PC-3 (cell line): Measurements from ENCODE around the gene TANC1. TPM values are rescaled to one million over a fixed set of nuclear protein-coding genes. Genes with fewer than 3 reads are reported as not detected.

Experiments used
- ATAC-seq: fragments of 200-7000 bp; cut with Tn5 transposase; 2 replicates; pipeline ENCODE4 v1.9.1; 2020; ENCODE audit warnings: mild to moderate bottlenecking, moderate library complexity
- BruUV-seq: library from RNA; stranded (reverse); fragments of 400-500 nt; replicated peaks from 2 replicates; lab custom pipeline; 2021; lab: Mats Ljungman, UMichigan
- CTCF ChIA-PET: fragments of 300-600 bp; sonication (Branson Sonifier 250); formaldehyde crosslinking; loops from one replicate; lab custom pipeline; 2022; ENCODE audit warnings: antibody characterized with exemption; lab: Charles Lee
- POLR2A ChIA-PET: fragments of 300-600 bp; sonication (Branson Sonifier 250); formaldehyde crosslinking; loops from one replicate; lab custom pipeline; 2022; ENCODE audit warnings: antibody characterized with exemption; ENCODE audit not compliant: unreplicated experiment; lab: Charles Lee
- DNase-seq: peaks from one replicate; pipeline ENCODE4 v3.0.0-alpha.2; 2015
- H2AFZ ChIP-seq: fragments of 300-600 bp; sonication (generic); 2 replicates; pipeline ENCODE4 v1.6.0; 2016; ENCODE audit warnings: antibody characterized with exemption, low read length
- H3F3A ChIP-seq: fragments of 300-600 bp; sonication (generic); one replicate; pipeline ENCODE4 v1.6.0; 2017; ENCODE audit warnings: antibody characterized with exemption, low read length, control low read depth, mild to moderate bottlenecking; ENCODE audit not compliant: unreplicated experiment
- H3K27ac ChIP-seq: fragments of 300-600 bp; sonication (generic); 2 replicates; pipeline ENCODE4 v1.5.1; 2016; ENCODE audit warnings: mild to moderate bottlenecking, low read length
- H3K27me3 ChIP-seq: fragments of 300-600 bp; sonication (generic); 2 replicates; pipeline ENCODE4 v1.6.1; 2016; ENCODE audit warnings: low read length, mixed read lengths
- H3K36me3 ChIP-seq: fragments of 300-600 bp; sonication (generic); 2 replicates; pipeline ENCODE4 v1.6.1; 2016; ENCODE audit warnings: low read depth, mixed run types, low read length, mixed read lengths
- H3K4me1 ChIP-seq: fragments of 300-600 bp; sonication (generic); 2 replicates; pipeline ENCODE4 v1.5.1; 2016; ENCODE audit warnings: low read length; ENCODE audit not compliant: insufficient read depth
- H3K4me2 ChIP-seq: fragments of 300-600 bp; sonication (generic); 2 replicates; pipeline ENCODE4 v1.6.0; 2016; ENCODE audit warnings: low read length
- H3K4me3 ChIP-seq: fragments of 300-600 bp; sonication (generic); 2 replicates; pipeline ENCODE4 v1.5.1; 2016; ENCODE audit warnings: mild to moderate bottlenecking, low read length, mixed read lengths
- H3K79me2 ChIP-seq: fragments of 300-600 bp; sonication (generic); 2 replicates; pipeline ENCODE4 v1.6.1; 2017; ENCODE audit warnings: low read length, mixed read lengths
- H3K9ac ChIP-seq: fragments of 300-600 bp; sonication (generic); 2 replicates; pipeline ENCODE4 v1.6.0; 2016; ENCODE audit warnings: mild to moderate bottlenecking, low read length
- H3K9me2 ChIP-seq: fragments of 300-600 bp; sonication (generic); replicated peaks from 2 replicates; pipeline ENCODE4 v1.6.1; 2016; ENCODE audit warnings: mixed run types, low read length, mixed read lengths
- H3K9me3 ChIP-seq: fragments of 300-600 bp; sonication (generic); 2 replicates; pipeline ENCODE4 v1.6.1; 2016; ENCODE audit warnings: low read length, mixed read lengths
- H4K20me1 ChIP-seq: fragments of 300-600 bp; sonication (generic); 2 replicates; pipeline ENCODE4 v1.6.1; 2016; ENCODE audit warnings: low read length, mixed read lengths
- EZH2 ChIP-seq: fragments of 300-600 bp; sonication (generic); IDR thresholded peaks from one replicate; pipeline ENCODE4 v1.6.1; 2017; ENCODE audit warnings: antibody characterized with exemption, mild to moderate bottlenecking, low read length; ENCODE audit not compliant: unreplicated experiment
- EZH2phosphoT487 ChIP-seq: fragments of 300-600 bp; sonication (generic); IDR thresholded peaks from 2 replicates; pipeline ENCODE4 v1.6.1; 2018; ENCODE audit warnings: mild to moderate bottlenecking, antibody characterized with exemption, low read length, borderline replicate concordance
- intact Hi-C: fragments of 100-400 bp; cut with micrococcal nuclease; formaldehyde crosslinking; loops from 2 replicates; pipeline ENCODE4 v1.9.0; 2023
- total RNA-seq: library from RNA; depleted of rRNA; stranded (reverse); fragments of >200 nt; gene quantifications from 2 replicates; pipeline ENCODE4 v1.2.3, GENCODE V29; 2014
- TF ChIP-seq, protein P1 (sequence below): fragments of 300-600 bp; sonication (generic); conservative IDR thresholded peaks from 2 replicates; pipeline ENCODE4 v1.5.1; 2017; ENCODE audit warnings: antibody characterized with exemption, low read depth, mild to moderate bottlenecking, low read length

The TANC1 gene
- total RNA-seq, 1 experiment from 2014 or later, result 17.6 TPM

- ATAC-seq (no peak), DNase-seq (no peak)
- no peak for TF ChIP-seq EZH2
- TF ChIP-seq, protein P1, sequence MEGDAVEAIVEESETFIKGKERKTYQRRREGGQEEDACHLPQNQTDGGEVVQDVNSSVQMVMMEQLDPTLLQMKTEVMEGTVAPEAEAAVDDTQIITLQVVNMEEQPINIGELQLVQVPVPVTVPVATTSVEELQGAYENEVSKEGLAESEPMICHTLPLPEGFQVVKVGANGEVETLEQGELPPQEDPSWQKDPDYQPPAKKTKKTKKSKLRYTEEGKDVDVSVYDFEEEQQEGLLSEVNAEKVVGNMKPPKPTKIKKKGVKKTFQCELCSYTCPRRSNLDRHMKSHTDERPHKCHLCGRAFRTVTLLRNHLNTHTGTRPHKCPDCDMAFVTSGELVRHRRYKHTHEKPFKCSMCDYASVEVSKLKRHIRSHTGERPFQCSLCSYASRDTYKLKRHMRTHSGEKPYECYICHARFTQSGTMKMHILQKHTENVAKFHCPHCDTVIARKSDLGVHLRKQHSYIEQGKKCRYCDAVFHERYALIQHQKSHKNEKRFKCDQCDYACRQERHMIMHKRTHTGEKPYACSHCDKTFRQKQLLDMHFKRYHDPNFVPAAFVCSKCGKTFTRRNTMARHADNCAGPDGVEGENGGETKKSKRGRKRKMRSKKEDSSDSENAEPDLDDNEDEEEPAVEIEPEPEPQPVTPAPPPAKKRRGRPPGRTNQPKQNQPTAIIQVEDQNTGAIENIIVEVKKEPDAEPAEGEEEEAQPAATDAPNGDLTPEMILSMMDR, result no peak
- ChIA-PET POLR2A (no interaction called here), CTCF (no interaction called here)
- intact Hi-C loops, result no loop called here
- peaks cover 31% of the 10 kb centered on the region for H3K36me3 ChIP-seq
- H4K20me1 ChIP-seq, result no peaks in the 10 kb centered on the region
- H3K9me3 ChIP-seq, result peaks cover 11% of the 10 kb centered on the region; the same call in 1 of the 2 replicates
- no peaks in the 10 kb centered on the region for H3K27me3 ChIP-seq
- H2AFZ ChIP-seq, result no peak overlapping the region
- H3K9ac ChIP-seq, result no peak overlapping the region
- no peaks in the 10 kb centered on the region for H3K9me2 ChIP-seq
- H3K4me2 ChIP-seq, result no peak overlapping the region
- no peak overlapping the region for H3K4me3 ChIP-seq
- peaks cover 33% of the 10 kb centered on the region for H3K79me2 ChIP-seq
- H3K4me1 ChIP-seq, result peaks cover 20% of the 10 kb centered on the region
- H3F3A ChIP-seq, result no peaks in the 10 kb centered on the region
- H3K27ac ChIP-seq, result no peak overlapping the region
- no TSS peak for BruUV-seq
These were observed 43.7 kb downstream of the TANC1 start for GRCh38 chr2:159012142-159012541.

DNA sequence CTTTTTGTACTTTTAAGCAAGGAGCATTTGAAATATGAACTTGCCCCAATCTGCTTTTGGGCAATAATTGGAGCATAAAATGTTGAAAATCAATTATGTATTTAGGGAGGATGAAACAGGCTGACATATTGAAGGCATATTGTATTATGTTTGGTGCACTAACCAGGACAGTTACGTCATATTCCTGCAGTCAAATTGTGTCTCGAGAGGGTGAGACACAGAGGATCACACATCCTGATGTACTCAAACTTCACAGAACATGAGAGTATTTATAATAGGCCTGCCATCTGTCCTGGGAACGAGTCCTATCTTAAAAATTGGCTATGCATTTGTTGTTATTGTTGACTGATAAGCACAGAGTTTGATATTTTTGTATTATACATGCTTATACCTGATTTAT lies 44.7 kb downstream of the TANC1 start:
- Histone ChIP-seq H3F3A (no peaks in the 10 kb centered on the region), H3K4me2 (no peak overlapping the region), H4K20me1 (no peaks in the 10 kb centered on the region), H3K36me3 (peaks cover 31% of the 10 kb centered on the region), H3K4me3 (no peak overlapping the region), H3K9me2 (no peaks in the 10 kb centered on the region), H3K27ac (no peak overlapping the region), H3K9ac (no peak overlapping the region), H3K27me3 (no peaks in the 10 kb centered on the region), H3K4me1 (peaks cover 20% of the 10 kb centered on the region), H3K9me3 (peaks cover 11% of the 10 kb centered on the region; the same call in 1 of the 2 replicates), H3K79me2 (peaks cover 37% of the 10 kb centered on the region), H2AFZ (no peak overlapping the region)
- TF ChIP-seq EZH2 (no peak), EZH2phosphoT487 (no peak)
- TF ChIP-seq, protein P1, result no peak
- no TSS peak for BruUV-seq
- ChIA-PET CTCF (no interaction called here), POLR2A (no interaction called here)
- DNase-seq (no peak), ATAC-seq (no peak)
- intact Hi-C loops, result no loop called here

- no peak overlapping the region for H3K9ac ChIP-seq
- no peak overlapping the region for H2AFZ ChIP-seq
- peaks cover 31% of the 10 kb centered on the region for H3K36me3 ChIP-seq
- ATAC-seq (no peak), DNase-seq (no peak)
- no peak overlapping the region for H3K27ac ChIP-seq
- ChIA-PET CTCF (no interaction called here), POLR2A (no interaction called here)
- peaks cover 11% of the 10 kb centered on the region for H3K4me1 ChIP-seq
- TF ChIP-seq EZH2phosphoT487 (no peak), EZH2 (no peak)
- TF ChIP-seq, protein P1, result no peak
- no peak overlapping the region for H3K4me3 ChIP-seq
- peaks cover 11% of the 10 kb centered on the region; the same call in 1 of the 2 replicates for H3K9me3 ChIP-seq
- H3K9me2 ChIP-seq, result no peaks in the 10 kb centered on the region
- H3K79me2 ChIP-seq, result peaks cover 40% of the 10 kb centered on the region; the same call in 1 of the 2 replicates
- no peaks in the 10 kb centered on the region for H3K27me3 ChIP-seq
- H3K4me2 ChIP-seq, result no peak overlapping the region
- intact Hi-C loops, result no loop called here
- no peaks in the 10 kb centered on the region for H4K20me1 ChIP-seq
- H3F3A ChIP-seq, result no peaks in the 10 kb centered on the region
- no TSS peak for BruUV-seq
These were observed 46.7 kb downstream of the TANC1 start for GRCh38 chr2:159015174-159015573.
